HEK293 (cell line): ENCODE results near the gene PDZRN4.

Experiments
- CTCF ChIA-PET: fragments of 350-600 bp; formaldehyde crosslinking; extraction: SDS; loops from one replicate; lab custom pipeline; 2021; ENCODE audit warnings: antibody characterized with exemption; lab: Yijun Ruan, JAX
- POLR2A ChIA-PET: fragments of 300-600 bp; formaldehyde crosslinking; extraction: SDS; loops from one replicate; lab custom pipeline; 2020; ENCODE audit warnings: antibody characterized with exemption, inconsistent platforms; lab: Yijun Ruan, JAX
- H3K27ac ChIP-seq: fragments of 200-500 bp; sonication (Bioruptor generic); 2 replicates; pipeline ENCODE4 v1.5.1; 2014; ENCODE audit warnings: low read depth, low read length, control low read depth, inconsistent platforms; ENCODE audit errors: extremely low read depth
- H3K36me3 ChIP-seq, 2 experiments: fragments of 200-500 bp in 1 of 2; sonication (Bioruptor generic) in 1 of 2; 1 replicate in 1 of 2; 2 replicates in 1 of 2; pipeline ENCODE4 v1.5.1; 2014 to 2017; ENCODE audit warnings: inconsistent platforms in 2 of 2, low read length in 2 of 2; ENCODE audit not compliant: control insufficient read depth in 2 of 2, insufficient read depth in 1 of 2
- H3K4me1 ChIP-seq: fragments of 200-500 bp; sonication (Bioruptor generic); 2 replicates; pipeline ENCODE4 v1.5.1; 2014; ENCODE audit warnings: mild to moderate bottlenecking, low read length, inconsistent platforms; ENCODE audit not compliant: control insufficient read depth, insufficient read depth
- H3K4me3 ChIP-seq: 2 replicates; pipeline ENCODE4 v1.5.1; 2011; ENCODE audit warnings: low read depth, mild to moderate bottlenecking, control low read depth, low read length, moderate library complexity
- H3K9me3 ChIP-seq: fragments of 200-500 bp; sonication (Bioruptor generic); 2 replicates; pipeline ENCODE4 v1.5.1; 2014; ENCODE audit warnings: low read depth, low read length, inconsistent platforms; ENCODE audit not compliant: control insufficient read depth, insufficient read depth
- CTCF ChIP-seq: fragments of 450-650 bp; formaldehyde crosslinking; IDR thresholded peaks from 2 replicates; pipeline ENCODE4 v1.5.1; 2016; ENCODE audit warnings: missing biosample characterization, missing genetic modification characterization
- EGR2 ChIP-seq: fragments of 450-650 bp; formaldehyde crosslinking; IDR thresholded peaks from 2 replicates; pipeline ENCODE4 v1.5.1; 2016; ENCODE audit warnings: low read depth, missing biosample characterization, missing genetic modification characterization
- GLI2 ChIP-seq: fragments of 450-650 bp; formaldehyde crosslinking; IDR thresholded peaks from 2 replicates; pipeline ENCODE4; 2017; ENCODE audit warnings: missing biosample characterization, missing genetic modification characterization, low read depth, borderline replicate concordance
- GLIS1 ChIP-seq: fragments of 450-650 bp; formaldehyde crosslinking; IDR thresholded peaks from 2 replicates; pipeline ENCODE4 v1.5.1; 2016; ENCODE audit warnings: missing biosample characterization, missing genetic modification characterization
- REPIN1 ChIP-seq: fragments of 450-650 bp; formaldehyde crosslinking; IDR thresholded peaks from 2 replicates; pipeline ENCODE4 v1.5.1; 2017; ENCODE audit warnings: missing biosample characterization, missing genetic modification characterization, low read depth
- ZBTB48 ChIP-seq: fragments of 450-650 bp; formaldehyde crosslinking; IDR thresholded peaks from 2 replicates; pipeline ENCODE4 v1.5.1; 2016; ENCODE audit warnings: missing biosample characterization, missing genetic modification characterization
- ZBTB8A ChIP-seq: fragments of 450-650 bp; formaldehyde crosslinking; IDR thresholded peaks from 2 replicates; pipeline ENCODE4 v1.5.1; 2016; ENCODE audit warnings: missing biosample characterization, missing genetic modification characterization
- ZFP69B ChIP-seq: fragments of 450-650 bp; formaldehyde crosslinking; IDR thresholded peaks from 2 replicates; pipeline ENCODE4 v1.5.1; 2016; ENCODE audit warnings: missing biosample characterization, missing genetic modification characterization
- ZNF138 ChIP-seq: fragments of 450-650 bp; formaldehyde crosslinking; IDR thresholded peaks from 2 replicates; pipeline ENCODE4 v1.5.1; 2016; ENCODE audit warnings: missing biosample characterization, missing genetic modification characterization, borderline replicate concordance
- ZNF184 ChIP-seq: fragments of 450-650 bp; IDR thresholded peaks from 2 replicates; pipeline ENCODE4 v1.5.1; 2018; ENCODE audit warnings: missing biosample characterization, mild to moderate bottlenecking, missing genetic modification characterization
- ZNF223 ChIP-seq: fragments of 450-650 bp; formaldehyde crosslinking; IDR thresholded peaks from 2 replicates; pipeline ENCODE4 v1.5.1; 2016; ENCODE audit warnings: missing biosample characterization, missing genetic modification characterization
- ZNF311 ChIP-seq: fragments of 450-650 bp; formaldehyde crosslinking; IDR thresholded peaks from 2 replicates; pipeline ENCODE4 v1.5.1; 2017; ENCODE audit warnings: missing biosample characterization, missing genetic modification characterization, borderline replicate concordance
- ZNF324 ChIP-seq: fragments of 450-650 bp; formaldehyde crosslinking; IDR thresholded peaks from 2 replicates; pipeline ENCODE4 v1.5.1; 2016; ENCODE audit warnings: missing biosample characterization, missing genetic modification characterization
- ZNF354C ChIP-seq: fragments of 450-650 bp; formaldehyde crosslinking; IDR thresholded peaks from 2 replicates; pipeline ENCODE4 v1.5.1; 2016; ENCODE audit warnings: missing biosample characterization, missing genetic modification characterization, low read depth, borderline replicate concordance
- ZNF362 ChIP-seq: fragments of 450-650 bp; formaldehyde crosslinking; IDR thresholded peaks from 2 replicates; pipeline ENCODE4 v1.5.1; 2016; ENCODE audit warnings: missing biosample characterization, missing genetic modification characterization
- ZNF404 ChIP-seq: fragments of 450-650 bp; formaldehyde crosslinking; IDR thresholded peaks from 2 replicates; pipeline ENCODE4 v1.5.1; 2017; ENCODE audit warnings: missing biosample characterization, missing genetic modification characterization
- ZNF416 ChIP-seq: fragments of 450-650 bp; formaldehyde crosslinking; IDR thresholded peaks from 2 replicates; pipeline ENCODE4 v1.5.1; 2016; ENCODE audit warnings: missing biosample characterization, missing genetic modification characterization
- ZNF433 ChIP-seq: fragments of 450-650 bp; formaldehyde crosslinking; IDR thresholded peaks from 2 replicates; pipeline ENCODE4 v1.5.1; 2016; ENCODE audit warnings: missing biosample characterization, missing genetic modification characterization, low read depth
- ZNF529 ChIP-seq: fragments of 450-650 bp; formaldehyde crosslinking; IDR thresholded peaks from 2 replicates; pipeline ENCODE4 v1.5.1; 2017; ENCODE audit warnings: missing genetic modification characterization, missing biosample characterization; ENCODE audit not compliant: insufficient replicate concordance
- ZNF558 ChIP-seq: fragments of 450-650 bp; formaldehyde crosslinking; IDR thresholded peaks from 2 replicates; pipeline ENCODE4 v1.5.1; 2016; ENCODE audit warnings: missing biosample characterization, missing genetic modification characterization
- ZNF76 ChIP-seq: fragments of 450-650 bp; formaldehyde crosslinking; IDR thresholded peaks from 2 replicates; pipeline ENCODE4; 2016; ENCODE audit warnings: low read depth, missing biosample characterization, missing genetic modification characterization, borderline replicate concordance
- ZNF777 ChIP-seq: fragments of 450-650 bp; formaldehyde crosslinking; IDR thresholded peaks from 2 replicates; pipeline ENCODE4 v1.5.1; 2017; ENCODE audit warnings: missing biosample characterization, missing genetic modification characterization, borderline replicate concordance
- ZNF843 ChIP-seq: fragments of 450-650 bp; formaldehyde crosslinking; IDR thresholded peaks from 2 replicates; pipeline ENCODE4 v1.5.1; 2016; ENCODE audit warnings: missing biosample characterization, missing genetic modification characterization
- ZSCAN30 ChIP-seq: fragments of 450-650 bp; IDR thresholded peaks from 2 replicates; pipeline ENCODE4 v1.5.1; 2018; ENCODE audit warnings: missing biosample characterization, mild to moderate bottlenecking, missing genetic modification characterization, moderate library complexity

Gene PDZRN4

GRCh38 chr12:41596190-41596589, 408.1 kb downstream of the PDZRN4 start:
- Histone ChIP-seq H3K4me3 (no peak overlapping the region), H3K4me1 (no peaks in the 10 kb centered on the region), H3K9me3 (no peaks in the 10 kb centered on the region), H3K27ac (no peak overlapping the region), H3K36me3 (no peaks in the 10 kb centered on the region)
- ChIA-PET CTCF (no interaction called here), POLR2A (no interaction called here)
- TF ChIP-seq ZNF433 (tag by site-specific recombination) (no peak), ZNF354C (tag by site-specific recombination) (no peak), ZBTB48 (no peak), EGR2 (tag by site-specific recombination) (no peak), ZNF843 (tag by site-specific recombination) (no peak), GLI2 (no peak), ZNF324 (no peak), ZNF416 (no peak), ZNF184 (no peak), ZNF223 (tag by site-specific recombination) (no peak)

- Histone ChIP-seq H3K4me3 (no peak overlapping the region), H3K9me3 (no peaks in the 10 kb centered on the region; the same call in 1 of the 2 replicates), H3K36me3 (no peaks in the 10 kb centered on the region), H3K4me1 (no peaks in the 10 kb centered on the region), H3K27ac (no peak overlapping the region)
- CTCF ChIA-PET = no interaction called here
- TF ChIP-seq ZNF529 = no peak
- TF ChIP-seq CTCF = no peak
- no peak for TF ChIP-seq ZNF76 (tag by site-specific recombination)
- TF ChIP-seq ZFP69B (tag by site-specific recombination) = no peak
- no peak for TF ChIP-seq ZNF311 (tag by site-specific recombination)
- TF ChIP-seq ZNF362 (tag by site-specific recombination) = no peak
- no peak for TF ChIP-seq ZNF223 (tag by site-specific recombination)
- POLR2A ChIA-PET = no interaction called here
Observed at GRCh38 chr12:41604830-41605229, 416.7 kb downstream of the PDZRN4 start.

- no peaks in the 10 kb centered on the region for H3K36me3 ChIP-seq
- no peaks in the 10 kb centered on the region for H3K4me1 ChIP-seq
- CTCF ChIA-PET = interaction anchor here (0.6 to 1.7 kb wide), 2 partner anchors 11 to 17 kb away, joined by 3 to 5 read pairs; no protein-coding TSS in a partner anchor
- H3K9me3 ChIP-seq = no peaks in the 10 kb centered on the region; the same call in 1 of the 2 replicates
- TF ChIP-seq GLIS1 (tag by site-specific recombination) (no peak), ZNF777 (tag by site-specific recombination) (no peak), REPIN1 (no peak), ZNF138 (tag by site-specific recombination) (no peak), ZNF558 (tag by site-specific recombination) (no peak), ZNF404 (tag by site-specific recombination) (no peak), ZBTB8A (tag by site-specific recombination) (no peak), ZSCAN30 (tag by site-specific recombination) (no peak)
- TF ChIP-seq, all 188 proteins: peak for 0
- H3K4me3 ChIP-seq = no peak overlapping the region
- POLR2A ChIA-PET = no interaction called here
- H3K27ac ChIP-seq = no peak overlapping the region
Observed at GRCh38 chr12:41605545-41606305, 417.6 kb downstream of the PDZRN4 start.
